ENCODE results near the gene STAM.

STAM gene

GRCh38 chr10:17645621-17646345 lies 1.8 kb downstream of the STAM start:
- peak overlapping the region; percentile 66 for H3K4me3 ChIP-seq (ENCODE audit: low read depth, low read length)
- DNase-seq (ENCODE audit: low read depth) = peak; percentile 22
- no peak for TF ChIP-seq CTCF (IDR thresholded peaks at IDR 0.05; ENCODE audit: insufficient read depth, low read depth, low read length, missing control alignments)

DNA sequence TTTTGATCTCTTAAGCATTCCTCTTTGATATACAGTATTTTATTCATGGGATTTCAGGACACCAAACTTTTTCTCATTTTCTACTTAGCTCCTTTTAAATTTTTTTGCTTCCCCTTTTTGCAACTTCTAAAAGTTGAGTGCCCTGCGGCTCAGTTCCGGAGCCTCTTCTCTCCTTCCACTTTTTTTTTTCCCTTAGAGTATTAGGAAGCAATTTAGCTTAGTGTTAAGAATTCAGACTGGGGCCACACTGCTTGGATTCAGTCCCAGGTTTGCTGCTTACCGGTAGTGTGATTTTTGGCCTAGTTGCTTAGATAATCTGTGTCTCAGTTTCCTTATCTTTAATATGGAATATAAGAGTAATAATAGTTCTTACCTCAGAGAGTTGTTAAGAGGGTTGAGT lies 3.4 kb downstream of the STAM start:
- TF ChIP-seq CTCF (IDR thresholded peaks at IDR 0.05; ENCODE audit: insufficient read depth, low read depth, low read length, missing control alignments) = no peak
- DNase-seq (ENCODE audit: low read depth) = no peak
- no peak overlapping the region for H3K4me3 ChIP-seq (ENCODE audit: low read depth, low read length)

GRCh38 chr10:17648243-17649035 lies 4.5 kb downstream of the STAM start:
- no peak for DNase-seq (ENCODE audit: low read depth)
- H3K4me3 ChIP-seq (ENCODE audit: low read depth, low read length) = no peak overlapping the region
- no peak for TF ChIP-seq CTCF (IDR thresholded peaks at IDR 0.05; ENCODE audit: insufficient read depth, low read depth, low read length, missing control alignments)

DNA sequence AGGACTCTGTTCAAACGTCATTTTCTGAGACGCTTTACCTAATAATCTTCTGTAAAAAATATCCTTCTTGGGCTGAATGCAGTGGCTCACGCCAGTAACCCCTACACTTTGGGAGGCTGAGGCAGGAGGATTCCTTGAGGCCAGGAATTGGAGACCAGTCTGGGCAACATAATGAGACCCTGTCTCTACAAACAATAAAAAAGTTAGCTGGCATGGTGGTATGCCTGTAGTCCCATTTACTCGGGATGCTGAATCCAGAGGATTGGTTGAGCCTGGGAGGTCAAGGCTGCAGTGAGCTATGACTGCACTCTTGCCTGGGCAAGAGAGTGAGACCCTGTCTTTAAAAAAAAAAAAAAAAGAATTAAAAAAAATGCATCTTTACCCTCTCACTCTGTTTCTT lies 5.1 kb downstream of the STAM start:
- no peak overlapping the region for H3K4me3 ChIP-seq (ENCODE audit: low read depth, low read length)
- DNase-seq (ENCODE audit: low read depth) = no peak
- TF ChIP-seq CTCF (IDR thresholded peaks at IDR 0.05; ENCODE audit: insufficient read depth, low read depth, low read length, missing control alignments) = no peak

DNA sequence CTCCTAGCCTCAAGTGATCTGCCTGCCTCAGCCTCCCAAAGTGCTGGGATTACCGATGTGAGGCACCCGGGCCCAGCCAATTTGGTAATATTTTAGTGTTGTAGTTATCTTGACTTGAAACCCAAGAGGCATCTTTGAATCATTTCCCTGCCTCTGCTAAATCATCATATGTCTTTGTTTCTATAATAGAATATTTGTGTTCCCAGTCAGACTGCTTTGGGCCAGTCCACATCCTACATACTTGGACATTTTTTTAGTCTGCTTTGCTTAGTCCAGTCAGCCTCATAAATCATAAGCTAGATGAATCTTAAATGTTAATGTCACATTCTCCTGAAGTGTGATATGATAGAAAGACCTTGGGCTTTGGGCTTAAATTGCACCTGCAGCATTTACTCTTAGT lies 5.9 kb downstream of the STAM start:
- DNase-seq (ENCODE audit: low read depth) = no peak
- TF ChIP-seq CTCF (IDR thresholded peaks at IDR 0.05; ENCODE audit: insufficient read depth, low read depth, low read length, missing control alignments) = no peak
- no peak overlapping the region for H3K4me3 ChIP-seq (ENCODE audit: low read depth, low read length)

- TF ChIP-seq CTCF (IDR thresholded peaks at IDR 0.05; ENCODE audit: insufficient read depth, low read depth, low read length, missing control alignments) = no peak
- no peak for DNase-seq (ENCODE audit: low read depth)
- no peak overlapping the region for H3K4me3 ChIP-seq (ENCODE audit: low read depth, low read length)
Observed at GRCh38 chr10:17650416-17650815, 6.5 kb downstream of the STAM start.

Data from GM12865 (cell line).